ENCODE results near the gene SLX4IP.
A peak's percentile ranks its signal among the peaks of the same experiment; 100 is the strongest.
"Not testable (repeated sequence)": the region's sequence is repeated elsewhere in the genome, so short reads cannot be mapped to it uniquely, and the experiment has no call there.

The SLX4IP gene

DNA sequence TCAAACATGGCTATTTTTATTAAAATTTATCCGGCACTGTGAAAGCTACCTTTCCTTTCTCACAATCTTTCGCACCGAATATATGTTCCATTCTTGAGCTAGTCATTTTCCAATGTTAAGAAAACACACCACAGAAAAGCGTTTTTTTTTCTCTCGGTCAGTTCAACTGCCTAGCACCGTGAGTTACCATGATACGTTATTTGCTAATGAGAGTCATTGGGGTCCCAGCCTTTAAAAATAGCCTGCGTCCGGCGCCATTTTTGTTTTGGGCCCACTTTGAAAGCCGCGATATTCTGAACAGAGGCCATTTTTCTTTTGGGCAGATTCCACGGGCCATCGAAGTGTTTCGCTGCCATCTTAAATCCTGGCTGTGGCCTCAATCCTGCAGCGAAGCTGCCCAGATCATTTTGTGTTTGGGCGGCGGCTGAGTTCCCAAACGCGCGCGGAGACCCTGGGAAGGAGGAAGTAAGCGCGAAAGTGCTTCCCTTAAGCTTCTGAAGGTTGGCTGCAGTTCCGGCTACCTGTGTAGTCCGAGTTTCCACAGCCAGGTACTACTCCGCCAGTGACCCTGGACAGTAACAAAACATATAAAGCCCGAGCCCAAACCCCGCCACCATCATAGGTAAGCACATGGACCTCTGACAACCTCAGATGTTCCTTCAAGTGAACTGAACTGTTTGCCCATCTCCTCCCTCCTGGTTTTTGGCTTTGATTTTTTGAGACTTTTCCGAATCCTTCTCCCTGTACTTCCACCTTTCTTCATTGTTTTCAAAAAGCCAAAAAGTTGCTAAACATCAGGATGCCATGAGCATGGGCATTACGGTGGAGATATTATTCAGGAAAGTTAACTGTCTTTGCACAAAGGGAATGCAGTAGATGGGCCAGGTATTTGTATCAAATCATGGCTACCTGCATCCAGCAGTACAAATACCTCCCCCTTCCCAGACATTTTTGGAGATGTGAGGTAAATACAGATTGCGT is at the start of gene SLX4IP:
TSS of gene SLX4IP (plus strand) at position 474 of the 981 bp plus-strand sequence. CDS start 22,900 bp downstream, outside the sequence.
- peak; percentile 94 for DNase-seq

GRCh38 chr20:10385850-10386544 is 49.1 kb upstream of the SLX4IP start:
- DNase-seq, result no peak

DNA sequence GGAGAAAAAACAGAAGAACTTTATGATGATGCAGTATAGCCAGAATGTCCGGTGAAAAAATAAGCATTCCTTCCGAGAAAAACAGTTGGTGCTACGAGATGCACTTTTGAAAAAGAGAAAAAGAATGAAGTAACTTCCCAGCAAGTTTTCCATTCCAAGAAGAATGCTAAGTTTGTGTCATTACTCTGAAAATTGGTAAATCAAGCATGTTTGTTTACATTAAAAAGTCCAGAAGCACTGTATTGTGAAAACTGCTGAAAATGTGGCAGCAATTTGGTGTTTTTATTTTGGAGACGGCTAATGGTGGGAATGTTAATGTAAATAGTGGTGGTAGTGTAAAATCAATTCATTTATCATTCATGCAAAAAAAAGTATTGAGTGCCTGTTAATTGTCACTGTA is 47.4 kb upstream of the SLX4IP start:
- no peak for DNase-seq

- DNase-seq, result no peak
Observed at GRCh38 chr20:10388597-10388996, 46.5 kb upstream of the SLX4IP start.

DNA sequence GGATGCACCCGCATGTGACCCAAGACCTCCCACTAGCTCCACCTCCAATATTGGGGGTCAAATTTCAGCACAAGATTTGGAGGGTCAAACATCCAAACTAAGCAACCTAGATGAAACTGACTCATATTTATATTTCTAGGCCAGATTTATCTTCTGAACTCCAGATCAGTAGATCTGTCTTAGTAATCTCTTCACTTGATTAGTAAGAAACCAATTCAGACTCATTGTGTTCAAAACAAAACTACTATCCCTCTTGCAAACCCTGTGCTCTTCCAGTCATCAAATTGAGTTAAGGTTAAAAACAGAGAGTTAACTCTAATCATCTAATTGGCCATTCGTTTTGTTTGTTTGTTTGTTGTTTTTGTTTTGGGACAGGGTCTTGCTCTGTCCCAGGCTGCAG is 44.4 kb upstream of the SLX4IP start:
- DNase-seq, result no peak

- not testable (repeated sequence) for DNase-seq
Observed at GRCh38 chr20:10394752-10395151, 40.4 kb upstream of the SLX4IP start.

DNA sequence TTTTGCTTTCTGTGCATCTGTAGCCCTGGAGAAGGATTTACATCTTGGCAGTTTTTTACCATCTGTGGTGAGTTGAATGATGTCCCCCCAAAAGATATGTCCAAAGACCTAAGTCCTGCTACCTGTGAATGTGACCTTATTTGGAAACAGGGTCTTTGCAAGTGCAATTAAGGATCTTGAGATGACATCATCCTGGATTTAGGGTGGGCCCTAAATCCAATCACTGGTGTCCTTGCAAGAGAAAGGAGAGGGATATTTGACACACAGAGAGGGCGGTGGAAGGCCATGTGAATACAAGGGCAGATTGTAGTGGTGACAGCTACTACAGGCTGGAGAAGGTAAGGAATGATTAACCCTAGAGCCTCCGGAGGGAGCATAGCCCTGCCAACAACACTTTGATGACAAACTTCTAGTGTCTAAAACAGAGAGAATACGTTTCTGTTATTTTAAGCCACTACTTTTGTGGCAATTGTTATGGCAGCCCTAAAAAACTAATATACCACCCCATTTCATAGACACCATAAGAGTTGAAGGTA is 36.2 kb upstream of the SLX4IP start:
- DNase-seq, result no peak

- no peak for DNase-seq
Observed at GRCh38 chr20:10402938-10403608, 32.0 kb upstream of the SLX4IP start.

DNA sequence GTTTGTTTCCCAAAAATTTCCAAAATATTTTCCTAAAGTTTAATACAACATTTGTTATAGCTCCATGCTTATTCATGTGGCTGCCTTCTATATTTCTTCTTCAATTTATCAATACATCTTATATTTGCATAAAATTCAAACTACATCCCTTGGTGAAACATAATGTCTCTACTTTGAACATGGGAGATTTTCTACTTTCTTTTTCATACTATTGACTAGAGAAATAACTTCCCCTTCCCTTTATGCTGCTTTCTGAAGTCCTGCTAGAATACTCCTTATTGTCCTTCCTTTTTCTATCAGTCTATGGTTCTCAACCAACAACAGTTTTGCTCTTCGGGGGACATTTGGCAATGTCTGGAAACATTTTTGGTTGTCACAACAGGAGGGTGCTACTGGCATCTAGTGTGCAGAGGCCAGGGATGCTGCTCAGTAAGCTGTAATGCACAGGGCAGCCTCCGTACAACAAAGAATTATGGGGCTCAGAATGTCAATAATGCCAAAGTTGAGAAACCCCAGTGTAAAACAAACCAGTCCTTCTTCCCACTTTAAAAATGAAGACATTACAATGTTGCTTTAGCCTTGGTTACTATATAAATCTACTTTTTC is 31.0 kb upstream of the SLX4IP start:
- no peak for DNase-seq

GRCh38 chr20:10404959-10405530 is 30.1 kb upstream of the SLX4IP start:
- DNase-seq, result no peak

DNA sequence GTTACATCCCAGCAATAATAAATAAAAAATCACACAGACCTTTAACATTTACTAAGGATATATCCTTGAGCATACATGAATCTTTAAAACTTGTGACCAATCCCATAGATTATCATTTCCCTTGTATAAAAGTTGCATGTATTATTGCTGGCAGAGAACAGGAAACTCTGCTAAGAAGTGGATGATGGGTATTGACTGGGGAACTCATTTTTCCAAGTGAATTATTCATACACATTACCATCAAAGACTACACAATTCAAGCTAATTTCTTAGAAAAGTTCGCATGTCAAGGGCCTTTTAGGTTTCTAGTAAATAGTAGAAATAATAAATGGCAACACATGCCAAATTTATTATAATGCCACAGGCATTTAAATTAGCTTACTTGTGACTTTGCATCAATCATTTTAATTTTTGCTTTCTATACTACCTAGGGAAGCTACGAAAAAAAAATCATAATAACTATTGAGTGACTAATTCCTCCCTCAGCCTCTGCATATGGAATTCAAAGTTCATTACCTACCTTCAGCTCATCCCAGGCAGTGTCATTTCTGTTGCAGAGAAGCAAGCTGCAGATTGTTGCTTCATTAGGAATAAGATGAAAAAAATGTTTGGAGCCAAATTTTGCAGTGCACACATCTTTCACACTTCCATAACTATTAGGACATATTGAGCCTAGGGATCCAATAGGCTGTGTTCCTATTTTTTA is 26.8 kb upstream of the SLX4IP start:
- no peak for DNase-seq

- DNase-seq, result no peak
Observed at GRCh38 chr20:10411673-10412072, 23.4 kb upstream of the SLX4IP start.

GRCh38 chr20:10412591-10413408 is 22.3 kb upstream of the SLX4IP start:
- no peak for DNase-seq

DNA sequence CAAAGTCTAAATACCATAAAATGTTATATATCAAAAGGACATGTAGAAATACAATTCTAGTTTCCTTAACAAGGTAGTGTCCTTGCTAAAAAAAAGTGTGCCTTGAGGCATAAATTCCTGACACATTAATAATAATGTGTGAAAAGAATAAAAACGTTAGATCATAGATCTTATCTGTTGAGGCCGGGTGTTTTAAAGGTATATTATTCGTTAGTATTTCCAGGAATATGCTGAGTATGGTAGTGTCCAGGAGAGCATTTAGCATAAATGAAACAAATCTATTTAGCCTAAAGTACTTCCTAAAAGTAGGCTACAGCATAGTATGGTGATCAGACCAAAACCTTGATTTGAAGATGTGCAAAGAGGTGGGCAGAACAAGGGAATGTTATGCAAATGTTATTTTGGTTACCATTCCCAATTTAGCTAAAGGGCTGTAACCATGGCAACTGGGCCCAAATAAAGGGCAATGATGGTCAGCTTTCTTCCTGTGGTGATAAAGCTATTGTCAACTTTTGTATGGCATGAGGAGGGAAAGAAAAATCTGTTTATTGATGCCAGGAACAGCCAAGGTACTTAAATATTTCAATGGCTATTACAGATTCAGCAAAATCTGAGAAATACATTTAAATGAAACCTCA is 20.0 kb upstream of the SLX4IP start:
- DNase-seq, result no peak

- not testable (repeated sequence) for DNase-seq
Observed at GRCh38 chr20:10417218-10417617, 17.9 kb upstream of the SLX4IP start.

- no peak for DNase-seq
Observed at GRCh38 chr20:10419550-10420133, 15.5 kb upstream of the SLX4IP start.

DNA sequence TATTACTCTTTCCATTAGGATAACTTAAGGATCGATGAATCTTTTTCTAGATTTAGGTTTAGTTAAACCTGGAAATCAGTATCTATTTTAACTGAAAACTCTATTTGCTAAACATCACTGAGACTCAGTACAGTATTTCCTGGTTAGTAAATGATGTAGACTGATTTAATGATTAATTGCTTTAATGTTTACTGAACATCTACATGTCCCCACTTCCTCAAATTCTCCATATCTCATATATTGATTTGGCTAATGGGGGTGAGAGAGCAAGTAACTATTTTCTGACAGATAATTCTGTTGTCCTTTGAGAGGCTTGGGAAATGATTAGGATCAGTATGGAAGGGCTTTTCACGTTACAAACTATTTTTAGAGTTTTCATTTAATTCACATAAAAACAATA is 11.4 kb upstream of the SLX4IP start:
- no peak for DNase-seq

GRCh38 chr20:10427060-10427692 is 7.9 kb upstream of the SLX4IP start:
- DNase-seq, result peak; percentile 38

DNA sequence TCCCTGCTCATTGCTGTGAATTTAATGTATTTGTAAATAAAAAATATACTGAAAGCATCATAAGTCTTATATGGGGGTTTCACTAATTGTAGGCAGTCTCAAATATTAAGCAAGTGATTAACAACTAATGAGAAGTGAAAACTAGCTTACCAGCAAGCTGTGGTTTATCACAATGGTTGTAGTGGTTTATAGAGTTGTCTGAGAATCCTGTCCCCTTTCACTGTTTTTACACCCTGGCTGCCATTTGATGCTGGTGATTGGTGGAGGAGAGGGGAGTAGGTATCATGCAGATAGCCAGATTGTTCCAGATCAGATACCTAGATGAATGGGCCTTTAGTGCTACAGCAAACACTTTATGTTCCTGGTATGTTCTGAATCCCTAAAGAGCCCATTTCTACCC is 7.1 kb upstream of the SLX4IP start:
- DNase-seq, result no peak
